Measurements from ENCODE around the gene TOP2A. TPM values are rescaled to one million over a fixed set of nuclear protein-coding genes. Genes with fewer than 3 reads are reported as not detected.

The TOP2A gene, protein sequence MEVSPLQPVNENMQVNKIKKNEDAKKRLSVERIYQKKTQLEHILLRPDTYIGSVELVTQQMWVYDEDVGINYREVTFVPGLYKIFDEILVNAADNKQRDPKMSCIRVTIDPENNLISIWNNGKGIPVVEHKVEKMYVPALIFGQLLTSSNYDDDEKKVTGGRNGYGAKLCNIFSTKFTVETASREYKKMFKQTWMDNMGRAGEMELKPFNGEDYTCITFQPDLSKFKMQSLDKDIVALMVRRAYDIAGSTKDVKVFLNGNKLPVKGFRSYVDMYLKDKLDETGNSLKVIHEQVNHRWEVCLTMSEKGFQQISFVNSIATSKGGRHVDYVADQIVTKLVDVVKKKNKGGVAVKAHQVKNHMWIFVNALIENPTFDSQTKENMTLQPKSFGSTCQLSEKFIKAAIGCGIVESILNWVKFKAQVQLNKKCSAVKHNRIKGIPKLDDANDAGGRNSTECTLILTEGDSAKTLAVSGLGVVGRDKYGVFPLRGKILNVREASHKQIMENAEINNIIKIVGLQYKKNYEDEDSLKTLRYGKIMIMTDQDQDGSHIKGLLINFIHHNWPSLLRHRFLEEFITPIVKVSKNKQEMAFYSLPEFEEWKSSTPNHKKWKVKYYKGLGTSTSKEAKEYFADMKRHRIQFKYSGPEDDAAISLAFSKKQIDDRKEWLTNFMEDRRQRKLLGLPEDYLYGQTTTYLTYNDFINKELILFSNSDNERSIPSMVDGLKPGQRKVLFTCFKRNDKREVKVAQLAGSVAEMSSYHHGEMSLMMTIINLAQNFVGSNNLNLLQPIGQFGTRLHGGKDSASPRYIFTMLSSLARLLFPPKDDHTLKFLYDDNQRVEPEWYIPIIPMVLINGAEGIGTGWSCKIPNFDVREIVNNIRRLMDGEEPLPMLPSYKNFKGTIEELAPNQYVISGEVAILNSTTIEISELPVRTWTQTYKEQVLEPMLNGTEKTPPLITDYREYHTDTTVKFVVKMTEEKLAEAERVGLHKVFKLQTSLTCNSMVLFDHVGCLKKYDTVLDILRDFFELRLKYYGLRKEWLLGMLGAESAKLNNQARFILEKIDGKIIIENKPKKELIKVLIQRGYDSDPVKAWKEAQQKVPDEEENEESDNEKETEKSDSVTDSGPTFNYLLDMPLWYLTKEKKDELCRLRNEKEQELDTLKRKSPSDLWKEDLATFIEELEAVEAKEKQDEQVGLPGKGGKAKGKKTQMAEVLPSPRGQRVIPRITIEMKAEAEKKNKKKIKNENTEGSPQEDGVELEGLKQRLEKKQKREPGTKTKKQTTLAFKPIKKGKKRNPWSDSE (N-terminal part only)
- total RNA-seq: 56.1 TPM

DNA sequence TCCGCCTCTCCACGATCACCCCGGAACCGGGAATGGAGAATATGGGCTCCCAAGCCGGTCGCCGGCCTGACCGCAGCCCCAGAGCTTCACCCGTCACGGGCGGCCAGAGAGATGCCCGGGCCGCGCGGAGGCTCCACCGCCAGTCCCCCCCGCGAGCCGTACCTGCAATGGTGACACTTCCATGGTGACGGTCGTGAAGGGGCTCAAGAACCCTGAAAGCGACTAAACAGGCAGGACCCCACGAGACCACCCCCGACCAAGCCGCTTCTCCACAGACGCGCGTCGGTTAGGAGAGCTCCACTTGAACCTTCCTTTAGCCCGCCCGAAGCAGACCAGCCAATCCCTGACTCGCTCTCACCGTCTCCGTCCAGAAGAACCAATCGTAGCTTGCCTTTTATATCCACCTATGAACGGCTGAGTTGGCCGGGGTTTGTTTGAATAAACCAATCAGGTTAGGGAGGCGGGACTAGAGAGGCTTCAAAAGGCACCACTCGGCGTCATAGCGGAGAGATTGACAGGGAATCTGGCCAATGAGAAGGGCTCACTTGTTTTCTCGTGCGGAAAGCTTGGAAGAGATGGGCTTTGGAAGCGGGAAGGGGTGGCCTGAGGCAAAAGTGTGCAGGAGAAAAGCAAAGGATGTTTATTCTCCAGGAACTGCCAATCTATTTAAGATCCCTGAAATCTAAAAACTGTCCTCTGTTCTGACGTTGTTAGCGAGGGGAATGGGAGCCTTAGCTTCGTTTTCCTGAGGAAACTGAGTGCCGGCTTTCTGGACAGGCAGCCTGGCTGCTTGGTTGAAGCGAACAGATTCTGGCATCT lies at the start of gene TOP2A:
Gene TOP2A, minus strand, starts transcription at position 288 of the 819 bp plus-strand sequence. Its CDS starts 105 bp downstream, at position 183.
- peak; percentile 99 for ATAC-seq

DNA sequence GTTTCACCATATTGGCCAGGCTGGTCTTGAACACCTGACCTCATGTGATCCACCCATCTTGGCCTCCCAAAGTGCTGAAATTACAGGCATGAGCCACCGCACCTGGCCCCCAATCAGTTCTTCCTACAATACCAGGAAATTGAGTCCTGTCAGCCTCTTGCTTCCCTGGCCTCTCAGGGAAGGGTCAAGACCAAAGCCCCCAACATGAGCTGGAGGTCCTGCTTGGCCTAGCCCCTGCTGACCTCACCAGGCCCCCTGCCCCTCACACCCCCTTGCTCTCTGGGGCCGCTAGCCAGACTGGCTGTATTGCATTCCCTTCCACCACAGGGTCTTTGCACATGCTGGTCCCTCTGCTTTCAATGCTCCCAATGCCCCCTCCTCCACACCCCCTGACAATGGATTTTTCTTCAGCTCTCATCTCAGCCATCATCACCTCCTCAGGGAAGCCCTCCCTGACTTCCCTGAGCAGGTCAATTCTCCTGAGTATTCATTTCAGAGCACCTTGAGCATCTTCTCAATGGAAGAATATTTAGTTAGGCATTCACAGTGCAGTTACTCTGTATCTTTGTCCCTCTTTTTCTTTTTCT lies 49.7 kb upstream of the TOP2A start:
- ATAC-seq: no peak

DNA sequence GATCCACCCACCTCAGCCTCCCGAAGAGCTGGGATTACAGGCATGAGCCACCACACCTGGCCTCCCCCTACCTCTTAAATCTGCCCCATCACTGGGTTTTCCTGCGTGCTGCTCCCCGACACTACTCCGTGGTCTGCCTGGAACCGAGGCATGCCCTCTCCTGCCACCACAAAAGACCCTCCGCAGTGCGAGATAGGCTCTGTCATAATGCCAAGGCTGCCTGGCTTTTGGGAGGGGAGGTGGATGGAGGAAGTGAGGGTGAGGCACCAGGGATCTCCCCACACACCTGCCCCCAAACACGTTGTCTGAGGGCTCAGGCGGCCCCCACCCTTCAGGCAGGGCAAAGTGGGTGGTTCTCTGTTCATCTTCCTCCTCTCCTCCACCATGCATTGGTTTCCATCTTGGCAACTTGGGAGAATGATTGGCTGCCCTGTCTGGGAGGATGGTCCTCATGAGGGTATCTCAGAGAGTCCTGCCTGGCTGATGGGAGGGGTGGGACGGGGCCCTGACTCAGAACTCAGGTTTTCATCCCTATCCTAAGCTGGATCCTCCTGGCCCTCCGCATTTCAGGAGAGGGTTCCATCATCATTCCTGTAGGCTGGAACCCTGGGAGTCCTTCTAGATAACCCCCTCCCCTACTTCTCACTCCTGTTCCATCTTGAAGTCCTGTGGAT lies 48.7 kb upstream of the TOP2A start:
- ATAC-seq: no peak

DNA sequence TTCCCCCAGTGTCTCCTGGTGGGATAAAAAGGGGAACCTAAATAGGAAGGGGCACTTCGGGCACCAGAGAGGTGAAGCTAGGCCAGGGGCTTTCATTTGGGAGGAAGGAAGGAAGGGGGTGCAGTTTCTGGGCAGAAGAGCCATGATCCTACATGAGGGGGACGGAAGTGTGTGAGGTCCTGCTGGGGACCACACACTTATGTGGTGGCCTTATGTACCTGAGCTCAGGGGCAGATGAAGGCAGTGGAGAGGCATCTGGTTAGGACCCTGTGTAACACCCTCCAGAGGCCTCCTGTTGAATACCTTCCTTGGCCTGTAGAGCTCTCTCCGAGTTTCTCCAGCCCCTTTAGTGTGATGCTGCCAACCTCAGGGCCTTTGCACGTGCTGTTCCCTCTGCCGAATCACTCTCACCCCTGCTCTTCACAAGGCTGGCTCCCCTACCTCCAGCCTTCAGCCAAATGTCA lies 46.7 kb upstream of the TOP2A start:
- ATAC-seq: no peak

DNA sequence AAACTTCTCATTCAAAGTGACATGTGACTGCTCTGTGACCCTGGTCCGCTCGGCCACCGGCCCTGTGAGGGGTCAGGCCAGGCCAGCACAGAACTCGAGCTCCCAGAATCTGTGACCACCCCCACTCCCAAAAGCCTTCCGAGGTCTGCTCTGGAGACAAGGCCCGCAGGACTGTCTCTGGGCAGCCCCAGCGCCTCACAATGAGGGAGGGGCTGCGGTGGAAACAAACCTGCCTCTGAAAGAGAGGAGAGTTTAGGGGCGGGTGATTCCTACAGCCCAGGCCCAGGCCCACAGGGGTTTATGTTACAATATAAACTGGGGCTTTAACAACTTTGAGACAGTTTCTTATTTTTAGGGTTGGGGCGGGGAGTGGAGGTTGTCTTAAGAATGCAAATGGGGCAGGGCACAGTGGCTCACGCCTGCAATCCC lies 45.4 kb upstream of the TOP2A start:
- ATAC-seq: peak; percentile 5

DNA sequence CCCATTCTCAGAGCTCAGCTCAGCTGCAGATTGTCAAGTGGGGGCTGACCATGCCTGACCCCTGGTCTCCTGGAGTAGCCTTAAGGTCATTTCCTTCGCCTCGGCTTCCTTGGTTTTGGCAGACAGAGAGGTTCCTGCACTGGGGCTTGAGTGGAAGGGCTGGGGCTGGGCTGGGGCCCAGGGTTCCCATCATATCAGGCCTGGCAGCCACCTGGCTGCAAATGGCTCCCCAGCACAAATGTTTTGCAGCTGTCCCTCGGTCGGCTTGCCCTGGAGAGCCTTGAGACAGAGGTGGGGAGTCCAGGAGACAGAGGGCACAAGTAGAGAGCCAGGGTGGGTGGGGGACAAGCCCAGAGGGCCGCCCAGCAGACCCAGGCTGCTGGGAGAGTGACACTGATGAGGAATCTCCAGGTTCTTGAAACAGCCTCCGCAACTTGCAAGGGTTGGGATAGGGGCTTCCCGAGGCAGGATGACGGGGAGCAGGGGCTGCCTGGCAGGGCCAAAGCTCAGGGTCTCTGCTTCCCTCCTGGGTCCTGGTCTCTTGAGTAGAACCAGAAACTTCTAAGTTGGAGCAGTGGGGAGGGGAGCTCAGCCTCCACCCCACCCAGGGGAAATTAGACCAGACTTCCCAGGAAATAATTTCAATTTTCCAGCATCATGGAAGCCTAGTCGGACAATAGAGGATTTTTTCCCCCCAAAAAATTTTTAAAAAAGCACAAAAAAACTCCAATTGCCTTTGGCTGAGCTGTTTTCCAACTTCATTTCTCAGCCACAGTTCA lies 44.8 kb upstream of the TOP2A start:
- ATAC-seq: no peak

DNA sequence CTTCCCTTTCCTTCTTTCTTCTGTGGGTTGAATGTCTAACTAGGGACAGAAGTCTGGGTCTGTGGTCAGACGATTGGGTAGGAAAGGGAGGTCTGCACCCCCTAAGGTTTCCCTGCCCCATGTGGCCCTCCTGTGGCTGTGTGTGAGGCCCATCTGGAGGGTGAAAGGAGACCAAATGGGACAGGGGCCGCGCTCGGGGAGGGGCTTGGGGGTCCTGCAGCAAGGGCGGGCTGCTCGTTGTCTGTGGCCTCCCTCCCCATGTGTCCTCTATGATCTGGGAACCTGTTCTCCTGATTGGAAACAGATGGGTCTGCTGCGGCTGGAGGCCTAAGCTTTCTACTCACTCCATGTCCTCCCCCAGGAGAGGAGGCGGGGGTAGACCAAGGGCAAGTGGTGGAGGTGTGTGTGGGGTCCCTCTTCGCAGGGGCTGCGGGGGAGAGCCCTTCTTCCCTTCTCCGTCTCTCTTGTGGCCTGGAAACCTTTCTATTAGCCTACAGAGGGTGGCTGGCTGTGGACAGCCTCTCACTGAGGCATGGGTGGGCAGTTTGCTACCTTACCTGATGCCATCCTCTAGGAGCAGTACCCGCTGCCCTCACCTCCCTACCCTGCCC lies 44.1 kb upstream of the TOP2A start:
- ATAC-seq: no peak

DNA sequence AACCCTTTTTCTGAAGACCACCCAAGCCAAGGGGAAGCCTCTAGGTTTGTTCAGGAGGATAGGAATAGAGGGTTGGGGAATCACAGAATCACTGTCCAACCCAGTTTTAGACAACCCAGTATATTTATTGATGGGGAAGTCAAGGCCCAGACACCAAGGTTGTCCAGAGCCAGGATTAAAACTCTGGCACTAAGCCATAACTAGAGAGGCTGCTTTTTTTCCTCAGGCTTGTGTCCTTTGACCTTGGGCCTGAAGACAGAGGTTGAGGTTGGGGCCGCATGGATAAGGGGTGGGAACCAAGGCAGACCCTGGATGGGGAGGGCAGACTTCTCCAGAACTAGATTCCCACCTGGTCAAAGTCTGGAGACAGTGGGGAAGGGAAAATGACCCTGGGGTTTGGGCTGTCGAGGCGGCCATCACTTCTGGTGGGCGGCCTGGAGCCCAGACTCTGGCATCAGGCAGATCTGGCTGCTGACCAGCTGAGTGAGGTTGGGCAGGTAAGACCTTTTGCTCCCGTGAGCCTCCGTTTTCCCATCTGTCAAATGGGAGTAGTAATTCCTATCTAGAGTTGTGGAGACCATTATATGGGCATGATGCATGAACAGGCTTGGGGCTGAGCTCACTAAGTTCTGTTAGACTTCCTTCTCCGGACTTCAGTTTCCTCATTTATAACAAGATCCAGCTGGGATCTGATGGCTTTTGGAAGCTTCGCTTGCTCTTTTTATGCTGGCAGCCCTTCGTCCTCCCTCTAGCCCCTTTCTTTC lies 43.5 kb upstream of the TOP2A start:
- ATAC-seq: no peak

DNA sequence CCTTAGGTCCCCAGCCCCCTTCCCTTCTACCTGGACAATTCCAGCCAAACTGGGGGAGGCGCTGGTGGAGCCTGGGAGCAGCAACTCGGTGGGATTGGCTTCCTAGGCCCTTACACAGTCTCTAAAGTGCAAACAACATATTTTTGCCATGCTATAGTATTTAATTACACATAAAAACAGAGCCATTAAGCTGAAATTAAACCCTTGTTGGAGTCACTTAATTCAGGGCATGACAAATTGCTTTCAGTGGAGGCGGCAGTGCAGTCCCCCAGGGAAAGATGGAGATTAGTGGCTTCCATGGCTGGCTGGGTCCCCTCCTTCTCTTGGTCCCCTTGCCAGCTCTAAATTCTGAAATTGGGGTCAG lies 42.9 kb upstream of the TOP2A start:
- ATAC-seq: no peak

DNA sequence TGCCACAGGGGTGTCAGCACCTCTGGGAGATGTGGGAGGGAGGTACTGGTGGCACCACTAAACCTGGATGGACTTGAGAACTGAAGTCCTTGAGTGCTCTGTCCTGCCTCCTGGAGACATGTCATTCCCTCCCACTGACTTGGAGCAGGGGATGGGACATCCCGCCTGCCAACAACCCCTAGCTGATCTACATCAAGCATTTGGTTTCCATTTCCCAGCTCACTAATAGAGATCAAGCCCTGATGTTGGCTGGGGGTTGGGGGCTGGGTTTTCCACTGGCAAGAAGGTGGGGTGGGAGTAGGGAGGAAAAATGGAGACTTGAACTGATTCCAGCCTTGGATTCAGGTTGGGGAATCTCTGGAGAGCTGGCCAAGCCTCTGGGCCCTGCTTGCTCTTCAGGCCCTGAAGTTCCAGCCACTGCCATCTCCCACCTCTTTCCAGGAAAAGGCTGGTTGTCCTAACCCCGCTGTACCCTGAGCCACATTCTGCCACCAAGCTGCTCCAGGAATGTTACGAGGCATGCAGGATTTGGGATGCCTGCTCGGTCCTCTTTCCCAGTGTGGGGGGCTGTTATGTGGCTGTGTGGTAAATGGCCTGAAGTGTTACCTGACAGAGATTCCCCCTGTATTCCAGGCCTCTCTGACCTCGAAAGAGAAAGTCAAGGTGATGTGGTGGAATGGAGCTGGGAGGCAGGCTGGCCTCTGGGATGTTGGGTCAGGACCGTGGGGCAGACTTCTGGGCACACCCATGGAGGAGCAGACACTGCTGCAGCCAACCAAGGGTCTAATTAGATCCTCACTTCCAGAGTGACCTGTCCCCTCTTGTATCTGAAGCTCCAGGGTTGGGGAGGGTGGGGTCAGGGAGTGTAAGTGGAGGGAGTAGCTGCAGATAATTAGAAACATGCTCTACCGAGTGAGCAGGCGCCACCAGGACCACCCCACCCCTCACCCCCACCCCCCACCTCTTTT lies 42.2 kb upstream of the TOP2A start:
- no peak for ATAC-seq

DNA sequence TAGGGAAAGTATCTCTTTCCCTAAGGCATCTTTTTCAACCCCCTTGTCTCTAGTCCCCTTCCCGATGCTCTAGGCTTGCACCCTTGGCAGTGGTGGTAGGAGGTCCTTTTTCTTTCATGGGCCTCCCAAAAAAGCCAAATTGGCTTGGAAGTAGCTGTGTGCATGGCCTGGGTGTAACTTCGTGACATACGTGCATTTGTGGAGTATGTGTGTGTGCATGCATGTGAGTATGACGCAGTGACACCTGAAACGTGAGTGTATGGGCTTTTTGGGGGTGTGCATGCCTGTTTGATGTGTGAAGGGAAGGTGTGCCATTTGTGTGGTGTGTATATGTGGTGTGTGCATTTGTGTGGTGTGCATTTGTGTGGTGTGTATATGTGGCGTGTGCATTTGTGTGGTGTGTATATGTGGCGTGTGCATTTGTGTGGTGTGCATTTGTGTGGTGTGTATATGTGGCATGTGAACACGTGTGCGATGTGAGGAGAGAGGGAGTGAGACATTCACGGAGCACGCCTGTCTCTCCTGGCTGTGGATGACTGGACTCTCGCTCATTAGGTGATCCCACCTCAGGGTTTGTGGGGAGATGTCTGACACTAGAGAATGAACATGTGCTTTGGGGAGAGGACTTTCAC lies 41.3 kb upstream of the TOP2A start:
- ATAC-seq: no peak

DNA sequence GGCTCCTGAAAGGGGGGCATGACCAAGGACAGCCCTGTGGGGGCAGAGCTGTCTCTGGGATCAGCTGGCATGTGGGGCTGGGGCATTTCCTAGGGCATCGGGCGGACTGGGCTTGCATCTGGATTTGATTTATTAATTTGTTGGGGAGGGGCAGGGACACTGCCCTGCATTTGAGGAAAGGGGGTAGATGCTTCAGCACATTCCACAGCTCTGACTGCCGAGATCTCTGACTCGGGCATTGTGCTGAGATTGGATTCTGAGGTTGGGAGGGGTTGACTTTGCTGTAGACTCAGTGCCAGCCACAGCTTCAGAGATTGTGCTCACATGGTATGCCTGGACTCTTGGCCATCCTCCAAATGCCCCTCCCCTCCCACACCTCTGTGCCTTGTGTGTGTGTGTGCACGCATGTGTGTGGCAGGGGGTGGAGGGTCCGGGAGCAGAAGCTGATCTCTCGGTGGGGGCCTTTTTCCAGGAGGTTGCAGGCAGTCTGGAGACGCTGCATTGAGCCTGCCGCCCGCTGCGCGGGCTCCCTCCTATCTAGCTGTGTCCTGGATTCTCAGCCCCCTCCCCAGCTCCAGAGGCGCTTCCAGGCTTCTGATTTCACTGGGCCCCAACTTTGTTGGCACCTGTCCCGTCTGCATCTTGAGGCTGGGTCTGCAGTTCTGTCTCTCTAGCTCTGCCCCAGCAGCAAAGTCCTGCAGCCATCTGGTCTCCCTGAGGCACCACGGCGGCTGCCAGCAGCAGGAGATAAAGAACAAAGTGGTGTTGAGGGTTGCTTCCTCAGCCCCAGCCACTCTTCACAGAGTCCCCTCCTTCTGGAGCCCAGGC lies 40.5 kb upstream of the TOP2A start:
- ATAC-seq: peak; percentile 10

DNA sequence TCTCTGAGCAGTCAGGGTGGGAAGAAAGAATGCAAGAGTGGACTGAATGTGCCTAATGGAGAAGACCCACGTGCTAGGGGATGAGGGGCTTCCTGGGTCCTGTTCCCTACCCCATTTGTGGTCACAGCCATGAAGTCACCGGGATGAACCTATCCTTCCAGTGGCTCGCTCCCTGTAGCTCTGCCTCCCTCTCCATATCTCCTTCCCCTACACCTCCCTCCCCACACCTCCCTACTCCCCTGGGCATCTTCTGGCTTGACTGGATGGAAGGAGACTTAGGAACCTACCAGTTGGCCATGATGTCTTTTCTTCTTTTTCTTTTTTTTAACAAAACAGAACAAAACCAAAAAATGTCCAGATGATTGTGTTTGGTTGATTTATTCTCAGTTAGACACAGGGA lies 39.7 kb upstream of the TOP2A start:
- ATAC-seq: no peak

DNA sequence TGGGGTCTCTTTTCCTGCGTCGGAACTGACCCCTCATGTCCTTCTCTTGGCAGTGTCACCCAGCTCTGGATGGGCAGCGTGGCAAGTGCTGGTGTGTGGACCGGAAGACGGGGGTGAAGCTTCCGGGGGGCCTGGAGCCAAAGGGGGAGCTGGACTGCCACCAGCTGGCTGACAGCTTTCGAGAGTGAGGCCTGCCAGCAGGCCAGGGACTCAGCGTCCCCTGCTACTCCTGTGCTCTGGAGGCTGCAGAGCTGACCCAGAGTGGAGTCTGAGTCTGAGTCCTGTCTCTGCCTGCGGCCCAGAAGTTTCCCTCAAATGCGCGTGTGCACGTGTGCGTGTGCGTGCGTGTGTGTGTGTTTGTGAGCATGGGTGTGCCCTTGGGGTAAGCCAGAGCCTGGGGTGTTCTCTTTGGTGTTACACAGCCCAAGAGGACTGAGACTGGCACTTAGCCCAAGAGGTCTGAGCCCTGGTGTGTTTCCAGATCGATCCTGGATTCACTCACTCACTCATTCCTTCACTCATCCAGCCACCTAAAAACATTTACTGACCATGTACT lies 38.8 kb upstream of the TOP2A start:
- ATAC-seq: no peak

DNA sequence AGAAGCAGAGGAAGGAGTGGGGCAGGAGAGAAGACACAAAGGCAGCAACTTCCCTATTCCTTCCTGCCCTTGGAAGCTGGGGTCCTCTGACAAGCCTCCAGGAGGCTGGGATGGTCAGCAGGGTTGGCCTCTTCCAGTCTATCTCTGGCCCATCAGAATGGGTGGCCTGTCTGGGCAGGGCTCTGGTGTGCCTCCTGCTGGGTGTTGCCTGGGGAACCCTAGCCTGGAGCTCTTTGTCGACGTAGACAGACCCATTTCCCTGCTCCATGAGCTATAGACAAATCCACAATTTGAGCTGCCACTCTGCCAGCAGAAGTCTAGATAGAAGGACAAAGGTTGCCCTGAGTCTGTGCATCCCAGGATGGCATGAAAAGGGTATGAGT lies 36.9 kb upstream of the TOP2A start:
- no peak for ATAC-seq
